Femur (tissue), 1 donor: ENCODE results near the gene MAPK8.
A peak's percentile ranks its signal among the peaks of the same experiment; 100 is the strongest.
"Not testable (repeated sequence)": the region's sequence is repeated elsewhere in the genome, so short reads cannot be mapped to it uniquely, and the experiment has no call there.

ENCODE experiments used
- DNase-seq: peaks from one replicate; pipeline ENCODE4 v3.0.0-alpha.2; 2017

MAPK8 gene

GRCh38 chr10:48306265-48306869, at the start of gene MAPK8:
TSS of gene MAPK8 (plus strand) at chr10:48306677. CDS start at chr10:48401661, 94,984 bp downstream.
- DNase-seq, result peak; percentile 92

- no peak for DNase-seq
Measured at GRCh38 chr10:48257407-48257961, 49.0 kb upstream of the MAPK8 start.

GRCh38 chr10:48258105-48258504, 48.4 kb upstream of the MAPK8 start:
- no peak for DNase-seq

- no peak for DNase-seq
Measured at GRCh38 chr10:48266528-48266927, 39.9 kb upstream of the MAPK8 start.

GRCh38 chr10:48271047-48271730, 35.3 kb upstream of the MAPK8 start:
- no peak for DNase-seq

- DNase-seq, result no peak
Measured at GRCh38 chr10:48272682-48273081, 33.8 kb upstream of the MAPK8 start.

GRCh38 chr10:48273741-48274140, 32.7 kb upstream of the MAPK8 start:
- no peak for DNase-seq

- no peak for DNase-seq
Measured at GRCh38 chr10:48274636-48275035, 31.8 kb upstream of the MAPK8 start, which contains the start of gene FRMPD2. TSS of gene FRMPD2 (minus strand) at chr10:48274696. CDS start at chr10:48274567, 129 bp downstream.

GRCh38 chr10:48277093-48277492, 29.4 kb upstream of the MAPK8 start:
- no peak for DNase-seq

- no peak for DNase-seq
Measured at GRCh38 chr10:48279081-48279751, 27.3 kb upstream of the MAPK8 start.

GRCh38 chr10:48281697-48282096, 24.8 kb upstream of the MAPK8 start:
- not testable (repeated sequence) for DNase-seq

GRCh38 chr10:48282829-48283228, 23.6 kb upstream of the MAPK8 start:
- DNase-seq, result no peak

GRCh38 chr10:48284002-48284546, 22.4 kb upstream of the MAPK8 start:
- no peak for DNase-seq

GRCh38 chr10:48284811-48285210, 21.7 kb upstream of the MAPK8 start:
- DNase-seq, result no peak

- DNase-seq, result no peak
Measured at GRCh38 chr10:48285710-48286109, 20.8 kb upstream of the MAPK8 start.

- no peak for DNase-seq
Measured at GRCh38 chr10:48286356-48286755, 20.1 kb upstream of the MAPK8 start.

GRCh38 chr10:48287417-48288391, 18.8 kb upstream of the MAPK8 start:
- DNase-seq, result peak; percentile 50

- DNase-seq, result no peak
Measured at GRCh38 chr10:48288661-48289060, 17.8 kb upstream of the MAPK8 start.

- DNase-seq, result peak; percentile 66
Measured at GRCh38 chr10:48289501-48290238, 16.8 kb upstream of the MAPK8 start.

- DNase-seq, result no peak
Measured at GRCh38 chr10:48290286-48290685, 16.2 kb upstream of the MAPK8 start.

- no peak for DNase-seq
Measured at GRCh38 chr10:48291190-48291589, 15.3 kb upstream of the MAPK8 start.
